Astrocyte (in vitro differentiated cells and primary cell): Measurements from ENCODE around the gene TMUB1.

ENCODE experiments used
- EZH2 ChIP-seq: IDR thresholded peaks from 2 replicates; pipeline ENCODE4 v1.6.1; 2012; ENCODE audit warnings: mild to moderate bottlenecking, low read length, inconsistent platforms; ENCODE audit not compliant: insufficient read depth
- TF ChIP-seq, protein P1 (sequence below): IDR thresholded peaks from 2 replicates; pipeline ENCODE4 v1.5.1; 2011; ENCODE audit warnings: low read depth, mild to moderate bottlenecking, inconsistent platforms, low read length, moderate library complexity; ENCODE audit not compliant: insufficient read depth

DNA sequence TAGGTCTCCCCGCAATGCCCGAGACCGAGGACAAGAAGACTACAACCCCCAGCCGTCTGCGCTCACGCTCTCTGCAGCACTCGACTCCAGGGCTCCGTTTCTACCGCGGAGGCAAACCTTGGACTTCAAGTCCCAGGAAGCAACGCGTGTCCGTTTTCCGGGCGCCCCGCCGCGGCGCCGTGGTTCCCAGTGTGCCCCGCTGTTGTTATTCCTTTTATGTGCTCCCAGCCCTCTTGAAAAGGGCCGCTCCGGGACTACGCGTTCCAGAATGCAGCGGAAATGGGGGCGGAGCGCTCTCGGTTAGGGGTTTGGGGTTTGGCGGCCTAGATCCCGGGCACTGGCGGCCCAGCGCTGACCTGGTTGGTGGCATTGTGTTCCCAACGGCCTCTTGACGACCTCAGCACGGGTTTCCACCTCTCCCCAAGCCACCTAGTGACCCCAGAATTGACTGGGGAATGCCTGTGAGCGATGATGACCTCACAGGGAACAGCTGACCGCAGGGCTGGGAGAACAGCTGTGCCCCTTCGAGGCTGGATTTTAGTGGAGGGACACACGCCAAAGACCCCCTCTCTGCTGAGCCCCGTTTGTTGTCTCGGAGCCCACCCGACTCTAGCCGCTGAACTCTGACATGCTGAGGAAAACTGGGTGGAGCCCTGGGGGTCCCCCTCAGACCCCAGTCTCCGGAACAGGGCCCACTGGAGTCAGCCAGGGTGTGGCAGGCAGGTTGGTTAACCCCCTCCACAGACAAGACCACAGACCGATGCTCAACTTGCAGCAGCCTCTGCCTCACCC, 25.1 kb downstream of the TMUB1 start:
- TF ChIP-seq, protein P1, sequence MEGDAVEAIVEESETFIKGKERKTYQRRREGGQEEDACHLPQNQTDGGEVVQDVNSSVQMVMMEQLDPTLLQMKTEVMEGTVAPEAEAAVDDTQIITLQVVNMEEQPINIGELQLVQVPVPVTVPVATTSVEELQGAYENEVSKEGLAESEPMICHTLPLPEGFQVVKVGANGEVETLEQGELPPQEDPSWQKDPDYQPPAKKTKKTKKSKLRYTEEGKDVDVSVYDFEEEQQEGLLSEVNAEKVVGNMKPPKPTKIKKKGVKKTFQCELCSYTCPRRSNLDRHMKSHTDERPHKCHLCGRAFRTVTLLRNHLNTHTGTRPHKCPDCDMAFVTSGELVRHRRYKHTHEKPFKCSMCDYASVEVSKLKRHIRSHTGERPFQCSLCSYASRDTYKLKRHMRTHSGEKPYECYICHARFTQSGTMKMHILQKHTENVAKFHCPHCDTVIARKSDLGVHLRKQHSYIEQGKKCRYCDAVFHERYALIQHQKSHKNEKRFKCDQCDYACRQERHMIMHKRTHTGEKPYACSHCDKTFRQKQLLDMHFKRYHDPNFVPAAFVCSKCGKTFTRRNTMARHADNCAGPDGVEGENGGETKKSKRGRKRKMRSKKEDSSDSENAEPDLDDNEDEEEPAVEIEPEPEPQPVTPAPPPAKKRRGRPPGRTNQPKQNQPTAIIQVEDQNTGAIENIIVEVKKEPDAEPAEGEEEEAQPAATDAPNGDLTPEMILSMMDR, result no peak
- no peak for TF ChIP-seq EZH2
